GM23248 (cell line): Measurements from ENCODE around the gene PLEKHM2. TPM values are rescaled to one million over a fixed set of nuclear protein-coding genes. Genes with fewer than 3 reads are reported as not detected.

Experiments used
- DNase-seq: peaks from one replicate; pipeline ENCODE4 v3.0.0-alpha.2; 2015
- H2AFZ ChIP-seq: fragments of 200-600 bp; sonication (generic); 2 replicates; pipeline ENCODE4 v1.6.1; 2016; ENCODE audit warnings: antibody characterized with exemption
- H3F3A ChIP-seq: fragments of 200-600 bp; sonication (generic); 2 replicates; pipeline ENCODE4 v1.6.1; 2016; ENCODE audit warnings: mild to moderate bottlenecking, antibody characterized with exemption, mixed run types; ENCODE audit not compliant: insufficient read depth
- H3K27ac ChIP-seq: fragments of 200-600 bp; sonication (generic); 2 replicates; pipeline ENCODE4 v1.5.1; 2016; ENCODE audit warnings: mild to moderate bottlenecking
- H3K27me3 ChIP-seq: fragments of 200-600 bp; sonication (generic); replicated peaks from 2 replicates; pipeline ENCODE4 v1.6.1; 2016; ENCODE audit warnings: mild to moderate bottlenecking; ENCODE audit not compliant: insufficient read depth
- H3K36me3 ChIP-seq: fragments of 200-600 bp; sonication (generic); 2 replicates; pipeline ENCODE4 v1.6.1; 2016; ENCODE audit warnings: low read depth, mild to moderate bottlenecking
- H3K4me1 ChIP-seq: fragments of 200-600 bp; sonication (generic); 2 replicates; pipeline ENCODE4 v1.6.1; 2016; ENCODE audit warnings: mild to moderate bottlenecking; ENCODE audit not compliant: insufficient read depth
- H3K4me2 ChIP-seq: fragments of 200-600 bp; sonication (generic); one replicate; pipeline ENCODE4 v1.6.1; 2016; ENCODE audit warnings: mild to moderate bottlenecking; ENCODE audit not compliant: unreplicated experiment
- H3K4me3 ChIP-seq: fragments of 200-600 bp; sonication (generic); 2 replicates; pipeline ENCODE4 v1.5.1; 2016; ENCODE audit warnings: mild to moderate bottlenecking
- H3K79me2 ChIP-seq: fragments of 200-600 bp; sonication (generic); 2 replicates; pipeline ENCODE4 v1.6.1; 2016; ENCODE audit warnings: mild to moderate bottlenecking; ENCODE audit not compliant: insufficient read depth
- H3K9ac ChIP-seq: fragments of 200-600 bp; sonication (generic); 2 replicates; pipeline ENCODE4 v1.6.1; 2016; ENCODE audit warnings: mild to moderate bottlenecking
- H3K9me2 ChIP-seq: fragments of 200-600 bp; sonication (generic); 2 replicates; pipeline ENCODE4 v1.6.1; 2016; ENCODE audit warnings: mixed run types, mild to moderate bottlenecking, moderate library complexity; ENCODE audit not compliant: insufficient read depth
- H3K9me3 ChIP-seq: fragments of 200-600 bp; sonication (generic); one replicate; pipeline ENCODE4 v1.6.1; 2017; ENCODE audit warnings: low read depth
- H4K20me1 ChIP-seq: fragments of 200-600 bp; sonication (generic); 2 replicates; pipeline ENCODE4 v1.6.0; 2016; ENCODE audit not compliant: insufficient read depth
- EZH2 ChIP-seq: fragments of 200-600 bp; sonication (generic); IDR thresholded peaks from 2 replicates; pipeline ENCODE4 v1.6.1; 2018; ENCODE audit warnings: antibody characterized with exemption, mild to moderate bottlenecking; ENCODE audit not compliant: insufficient read depth, poor library complexity, severe bottlenecking
- EZH2phosphoT487 ChIP-seq: fragments of 200-600 bp; sonication (generic); IDR thresholded peaks from 2 replicates; pipeline ENCODE4 v1.6.1; 2018; ENCODE audit warnings: antibody characterized with exemption, moderate library complexity, mild to moderate bottlenecking, low read depth; ENCODE audit not compliant: insufficient read depth
- WGBS, 2 experiments: methylation state at CpG; one replicate each; pipeline ENCODE4 v1.1.6; 2015 to 2017; ENCODE audit warnings: low lambda C conversion rate in 2 of 2, low coverage in 1 of 2; ENCODE audit errors: missing lambda C conversion rate in 2 of 2; 5-methylcytosine and 5-hydroxymethylcytosine counted together
- in situ Hi-C: fragments of 300-500 bp; cut with MboI; formaldehyde crosslinking; loops from 2 replicates; pipeline ENCODE4 v1.15.0; 2020
- polyA plus RNA-seq: library from polyadenylated mRNA; unstranded; fragments of >200 nt; fragmentation: Nextera tagmentation; extraction: Ambion mirVana; gene quantifications from 2 replicates; pipeline ENCODE4 v1.2.1, GENCODE V29; 2016
- total RNA-seq: library from RNA; depleted of rRNA; stranded (reverse); fragments of >200 nt; shearing (Covaris generic); gene quantifications from 2 replicates; pipeline ENCODE4 v1.2.3, GENCODE V29; 2014

PLEKHM2 gene
- total and polyA plus RNA-seq, 2 experiments from 2014 or later: 14.9 to 52.9 TPM

- peaks cover 29% of the 10 kb centered on the region for H3K79me2 ChIP-seq
- WGBS, 2 experiments: 89% methylated on average over 12 of the region's 12 CpGs
- H4K20me1 ChIP-seq: no peaks in the 10 kb centered on the region
- no peaks in the 10 kb centered on the region for H3K36me3 ChIP-seq
- no peaks in the 10 kb centered on the region for H3K27me3 ChIP-seq
- in situ Hi-C loops: no loop called here
- no peak for TF ChIP-seq EZH2phosphoT487
- no peak for TF ChIP-seq EZH2
- peak overlapping the region; percentile 98 for H3K27ac ChIP-seq
- H3K9me3 ChIP-seq: no peaks in the 10 kb centered on the region
- peak overlapping the region; percentile 71 for H3K9ac ChIP-seq
- peaks cover 43% of the 10 kb centered on the region for H3F3A ChIP-seq
- H3K4me2 ChIP-seq: peak overlapping the region; percentile 36
- peaks cover 47% of the 10 kb centered on the region for H3K4me1 ChIP-seq
- peak; percentile 40 for DNase-seq
- no peaks in the 10 kb centered on the region for H3K9me2 ChIP-seq
- H3K4me3 ChIP-seq: peak overlapping the region; percentile 16; the same call in 1 of the 2 replicates
- H2AFZ ChIP-seq: peak overlapping the region; percentile 48; the same call in 1 of the 2 replicates
Observed at GRCh38 chr1:15681349-15682292, 2.5 kb upstream of the PLEKHM2 start.

- in situ Hi-C loops: no loop called here
Observed at GRCh38 chr1:15682936-15683341, 1.2 kb upstream of the PLEKHM2 start.

GRCh38 chr1:15683345-15684039 is 628 bp upstream of the PLEKHM2 start:
- in situ Hi-C loops: no loop called here
- peak overlapping the region; percentile 90 for H2AFZ ChIP-seq
- WGBS, 2 experiments: 29 to 41% methylated on average over 9 to 18 of the region's 18 CpGs

More at GRCh38 chr1:15682936-15683341, 1.2 kb upstream of the PLEKHM2 start:
- 85 to 96% methylated on average over 2 to 4 of the region's 4 CpGs for WGBS, 2 experiments
- Histone ChIP-seq H4K20me1 (peaks cover under 1% of the 10 kb centered on the region; the same call in 1 of the 2 replicates), H3K4me2 (no peak overlapping the region), H3K9ac (no peak overlapping the region; the same call in 1 of the 2 replicates), H3K27ac (peak overlapping the region; percentile 98), H3K79me2 (peaks cover 42% of the 10 kb centered on the region), H3K4me3 (no peak overlapping the region), H3K27me3 (no peaks in the 10 kb centered on the region), H3K4me1 (peaks cover 47% of the 10 kb centered on the region), H3K9me2 (no peaks in the 10 kb centered on the region), H3K36me3 (no peaks in the 10 kb centered on the region), H2AFZ (no peak overlapping the region), H3F3A (peaks cover 43% of the 10 kb centered on the region), H3K9me3 (no peaks in the 10 kb centered on the region)
- TF ChIP-seq EZH2: no peak
- TF ChIP-seq EZH2phosphoT487: no peak
- DNase-seq: no peak

More at GRCh38 chr1:15683345-15684039, 628 bp upstream of the PLEKHM2 start:
- Histone ChIP-seq H3K4me2 (peak overlapping the region; percentile 99), H3F3A (peaks cover 43% of the 10 kb centered on the region), H3K9me3 (no peaks in the 10 kb centered on the region), H3K27ac (peak overlapping the region; percentile 91), H3K4me3 (peak overlapping the region; percentile 94), H3K36me3 (no peaks in the 10 kb centered on the region), H3K9me2 (no peaks in the 10 kb centered on the region), H3K27me3 (no peaks in the 10 kb centered on the region), H4K20me1 (peaks cover 4% of the 10 kb centered on the region; the same call in 1 of the 2 replicates), H3K79me2 (peaks cover 48% of the 10 kb centered on the region), H3K4me1 (peaks cover 44% of the 10 kb centered on the region), H3K9ac (peak overlapping the region; percentile 100)
- DNase-seq: no peak
- TF ChIP-seq EZH2 (no peak), EZH2phosphoT487 (no peak)
